ENCODE data around the gene STARD9.

Gene STARD9

DNA sequence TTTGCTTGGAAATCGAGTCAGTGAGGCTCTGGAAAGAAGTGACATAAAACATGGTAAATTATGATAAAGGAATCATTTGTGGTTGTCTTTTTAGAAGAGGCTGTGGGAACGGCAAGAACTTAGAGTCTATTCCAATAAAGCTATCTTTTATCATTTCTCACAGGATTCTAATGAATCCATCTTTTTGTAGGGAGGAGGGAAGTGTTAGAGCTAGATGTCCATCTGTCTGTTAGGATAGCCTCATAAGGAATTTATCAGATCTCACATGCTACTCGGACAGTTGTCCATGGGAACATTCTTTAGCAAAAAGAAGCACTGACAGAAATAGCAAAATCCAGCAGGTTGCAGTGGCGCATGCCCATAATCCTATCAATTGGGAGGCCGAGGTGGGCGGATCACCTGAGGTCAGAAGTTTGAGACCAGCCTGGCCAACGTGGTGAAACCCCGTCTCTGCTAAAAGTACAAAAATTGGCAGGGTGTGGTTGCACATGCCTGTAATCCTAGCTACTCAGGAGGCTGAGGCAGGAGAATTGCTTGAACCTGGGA, 37.0 kb downstream of the STARD9 start:
- Histone ChIP-seq H3K27ac (no peak overlapping the region), H3K4me3 (ENCODE audit: low read depth, low read length) (no peak overlapping the region), H3K36me3 (replicated peaks) (no peaks in the 10 kb centered on the region), H3K27me3 (replicated peaks) (no peaks in the 10 kb centered on the region)
- DNase-seq, result no peak
- in situ Hi-C loops (cut with HindIII; ENCODE audit: low pct_ligation_motif_present, low sequenced_read_pairs), result no loop called here
- TF ChIP-seq, protein P1, sequence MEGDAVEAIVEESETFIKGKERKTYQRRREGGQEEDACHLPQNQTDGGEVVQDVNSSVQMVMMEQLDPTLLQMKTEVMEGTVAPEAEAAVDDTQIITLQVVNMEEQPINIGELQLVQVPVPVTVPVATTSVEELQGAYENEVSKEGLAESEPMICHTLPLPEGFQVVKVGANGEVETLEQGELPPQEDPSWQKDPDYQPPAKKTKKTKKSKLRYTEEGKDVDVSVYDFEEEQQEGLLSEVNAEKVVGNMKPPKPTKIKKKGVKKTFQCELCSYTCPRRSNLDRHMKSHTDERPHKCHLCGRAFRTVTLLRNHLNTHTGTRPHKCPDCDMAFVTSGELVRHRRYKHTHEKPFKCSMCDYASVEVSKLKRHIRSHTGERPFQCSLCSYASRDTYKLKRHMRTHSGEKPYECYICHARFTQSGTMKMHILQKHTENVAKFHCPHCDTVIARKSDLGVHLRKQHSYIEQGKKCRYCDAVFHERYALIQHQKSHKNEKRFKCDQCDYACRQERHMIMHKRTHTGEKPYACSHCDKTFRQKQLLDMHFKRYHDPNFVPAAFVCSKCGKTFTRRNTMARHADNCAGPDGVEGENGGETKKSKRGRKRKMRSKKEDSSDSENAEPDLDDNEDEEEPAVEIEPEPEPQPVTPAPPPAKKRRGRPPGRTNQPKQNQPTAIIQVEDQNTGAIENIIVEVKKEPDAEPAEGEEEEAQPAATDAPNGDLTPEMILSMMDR (IDR thresholded peaks at IDR 0.05; ENCODE audit: low read depth, low read length, missing control alignments), result no peak

DNA sequence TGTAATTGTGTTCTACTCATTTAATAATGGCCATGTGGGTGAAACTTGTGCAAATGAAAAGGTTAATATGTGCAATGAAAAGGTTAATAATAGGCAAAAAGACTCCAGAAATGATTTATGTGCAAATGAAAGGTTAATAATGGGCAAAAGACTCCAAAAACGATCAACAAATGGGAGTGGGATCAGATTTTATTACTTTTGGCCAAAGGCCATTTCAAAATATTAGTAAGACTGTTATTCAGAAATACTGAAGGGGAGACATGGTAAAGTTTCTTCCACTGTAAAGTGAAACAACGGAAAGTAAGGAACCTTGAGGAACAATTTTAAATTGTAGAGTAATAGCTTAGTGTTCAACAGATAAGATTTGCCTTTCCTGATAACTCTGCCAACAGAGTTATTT, 40.7 kb downstream of the STARD9 start:
- no peak overlapping the region for H3K4me3 ChIP-seq (ENCODE audit: low read depth, low read length)
- H3K27me3 ChIP-seq (replicated peaks), result no peaks in the 10 kb centered on the region
- TF ChIP-seq, protein P1 (IDR thresholded peaks at IDR 0.05; ENCODE audit: low read depth, low read length, missing control alignments), result no peak
- in situ Hi-C loops (cut with HindIII; ENCODE audit: low pct_ligation_motif_present, low sequenced_read_pairs), result no loop called here
- no peak for DNase-seq
- H3K36me3 ChIP-seq (replicated peaks), result no peaks in the 10 kb centered on the region
- H3K27ac ChIP-seq, result no peak overlapping the region

DNA sequence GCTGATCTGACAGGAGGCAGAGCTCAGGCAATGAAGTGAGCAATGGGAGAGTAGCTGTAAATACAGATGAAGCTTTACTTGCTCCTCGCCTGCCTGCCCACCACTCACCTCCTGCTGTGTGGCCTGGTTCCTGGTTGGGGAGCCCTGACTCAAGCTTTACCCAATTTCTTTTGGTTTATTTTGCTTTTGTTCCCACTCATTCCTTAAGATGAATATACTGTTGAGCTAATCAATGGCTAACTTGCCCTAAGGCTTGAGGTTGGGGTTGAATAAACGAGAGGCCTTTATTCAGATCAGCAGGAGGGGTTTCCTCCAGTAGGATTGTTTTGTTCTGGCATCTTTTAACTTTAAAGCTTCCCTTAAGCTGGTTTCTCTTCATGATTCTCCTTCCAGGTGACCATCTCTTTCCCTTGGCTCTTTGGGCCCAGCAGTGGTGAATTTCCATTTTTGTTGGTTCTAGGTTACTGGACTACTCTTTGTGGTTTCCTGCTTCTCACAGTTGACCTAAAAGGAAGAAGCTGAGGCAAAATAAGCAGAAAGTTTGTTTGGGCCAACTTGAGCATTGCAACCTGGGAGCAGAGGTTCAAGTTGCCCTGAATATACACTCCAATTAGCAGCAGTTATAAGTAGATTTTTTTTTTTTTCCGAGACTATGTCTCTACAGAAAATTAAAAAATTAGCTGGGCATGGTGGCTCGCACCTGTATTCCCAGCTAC, 44.4 kb downstream of the STARD9 start:
- no peak overlapping the region for H3K27ac ChIP-seq
- TF ChIP-seq, protein P1 (IDR thresholded peaks at IDR 0.05; ENCODE audit: low read depth, low read length, missing control alignments), result no peak
- in situ Hi-C loops (cut with HindIII; ENCODE audit: low pct_ligation_motif_present, low sequenced_read_pairs), result no loop called here
- no peak overlapping the region for H3K4me3 ChIP-seq (ENCODE audit: low read depth, low read length)
- DNase-seq, result no peak
- no peaks in the 10 kb centered on the region for H3K27me3 ChIP-seq (replicated peaks)
- no peaks in the 10 kb centered on the region for H3K36me3 ChIP-seq (replicated peaks)

DNA sequence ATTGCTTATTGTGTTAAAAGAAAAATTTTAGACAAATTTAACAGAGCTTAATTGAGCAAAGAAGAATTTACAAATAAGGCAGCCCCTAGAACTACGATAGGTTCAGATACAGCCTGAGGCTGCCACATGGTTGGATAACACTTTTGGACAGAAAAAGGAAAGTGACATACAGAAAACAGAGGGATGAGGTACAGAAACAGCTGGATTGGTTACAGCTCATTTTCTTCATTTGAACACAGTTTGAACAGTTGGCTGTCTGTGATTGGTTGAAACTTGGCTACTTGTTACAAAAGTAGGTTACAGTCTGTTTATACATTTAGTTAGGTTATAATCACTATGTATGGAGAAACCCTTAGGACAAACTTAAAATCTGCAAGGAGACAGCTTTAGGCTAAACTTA, 46.0 kb downstream of the STARD9 start:
- in situ Hi-C loops (cut with HindIII; ENCODE audit: low pct_ligation_motif_present, low sequenced_read_pairs), result no loop called here
- H3K36me3 ChIP-seq (replicated peaks), result no peaks in the 10 kb centered on the region
- no peak for DNase-seq
- no peak overlapping the region for H3K27ac ChIP-seq
- no peak overlapping the region for H3K4me3 ChIP-seq (ENCODE audit: low read depth, low read length)
- TF ChIP-seq, protein P1 (IDR thresholded peaks at IDR 0.05; ENCODE audit: low read depth, low read length, missing control alignments), result no peak
- no peaks in the 10 kb centered on the region for H3K27me3 ChIP-seq (replicated peaks)

DNA sequence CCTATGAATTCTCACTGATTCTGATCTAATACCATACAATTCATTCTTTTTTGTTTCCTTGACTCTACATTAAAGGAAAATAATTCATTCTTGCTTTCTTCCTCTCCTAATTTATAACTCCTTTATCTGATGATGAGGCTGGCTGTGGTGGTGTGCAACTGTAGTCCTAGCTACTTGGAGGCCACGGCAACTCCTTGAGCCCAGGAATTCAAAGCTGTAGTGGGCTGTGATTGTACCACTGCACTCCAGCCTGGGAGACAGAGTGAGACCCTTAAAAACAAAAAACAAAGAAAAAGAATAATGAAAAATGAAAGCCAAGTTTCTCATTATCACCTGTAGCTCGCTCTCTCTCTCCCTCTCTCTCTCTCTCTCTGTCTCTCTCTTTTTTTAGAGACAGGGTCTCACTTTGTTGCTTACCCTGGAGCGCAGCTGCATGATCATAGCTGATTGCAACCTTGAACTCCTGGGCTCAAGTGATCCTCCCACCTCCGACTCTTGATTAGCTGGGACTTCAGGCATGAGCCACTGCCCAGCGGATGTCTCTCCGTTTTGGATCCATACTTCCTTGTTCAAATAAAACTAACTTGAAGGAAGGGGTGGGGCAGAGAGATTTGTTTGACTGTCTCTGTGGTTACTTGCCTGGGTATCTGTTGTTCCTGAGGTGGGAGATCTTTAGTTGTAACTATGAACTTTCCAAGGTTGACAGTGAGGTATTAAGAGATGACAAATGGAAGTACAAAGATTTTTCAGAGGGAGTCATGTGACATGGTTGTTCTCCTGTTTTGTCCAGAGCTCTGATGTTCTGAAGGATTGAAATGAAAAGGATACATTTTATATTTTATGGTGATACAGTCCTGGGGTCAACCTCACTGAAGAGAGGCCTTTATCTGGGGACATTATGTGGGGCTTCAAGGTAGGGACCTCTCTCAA, 46.9 kb downstream of the STARD9 start:
- TF ChIP-seq, protein P1 (IDR thresholded peaks at IDR 0.05; ENCODE audit: low read depth, low read length, missing control alignments), result no peak
- H3K27me3 ChIP-seq (replicated peaks), result no peaks in the 10 kb centered on the region
- H3K27ac ChIP-seq, result no peak overlapping the region
- no peak overlapping the region for H3K4me3 ChIP-seq (ENCODE audit: low read depth, low read length)
- in situ Hi-C loops (cut with HindIII; ENCODE audit: low pct_ligation_motif_present, low sequenced_read_pairs), result no loop called here
- no peaks in the 10 kb centered on the region for H3K36me3 ChIP-seq (replicated peaks)
- no peak for DNase-seq
